ENCODE measurements around the gene ABCF1.
A peak's percentile ranks its signal among the peaks of the same experiment; 100 is the strongest.
"Not testable (repeated sequence)": the region's sequence is repeated elsewhere in the genome, so short reads cannot be mapped to it uniquely, and the experiment has no call there.

Gene ABCF1

GRCh38 chr6:30571075-30571761 lies at the start of gene ABCF1:
ABCF1 (plus strand) TSS chr6:30571442; CDS start chr6:30571488, 46 bp downstream.
- DNase-seq, result peak; percentile 58

- DNase-seq, result not testable (repeated sequence)
Measured at GRCh38 chr6:30521952-30522351, 49.3 kb upstream of the ABCF1 start.

GRCh38 chr6:30526444-30526843 lies 44.8 kb upstream of the ABCF1 start:
- not testable (repeated sequence) for DNase-seq

- DNase-seq, result not testable (repeated sequence)
Measured at GRCh38 chr6:30529349-30529875, 41.8 kb upstream of the ABCF1 start.

- DNase-seq, result no peak
Measured at GRCh38 chr6:30530014-30530413, 41.2 kb upstream of the ABCF1 start.

- DNase-seq, result no peak
Measured at GRCh38 chr6:30533460-30534294, 37.6 kb upstream of the ABCF1 start.

- no peak for DNase-seq
Measured at GRCh38 chr6:30537931-30538330, 33.3 kb upstream of the ABCF1 start.

- no peak for DNase-seq
Measured at GRCh38 chr6:30541515-30542403, 29.5 kb upstream of the ABCF1 start.

- no peak for DNase-seq
Measured at GRCh38 chr6:30542404-30542725, 28.9 kb upstream of the ABCF1 start.

GRCh38 chr6:30542915-30543314 lies 28.3 kb upstream of the ABCF1 start:
- DNase-seq, result no peak

- no peak for DNase-seq
Measured at GRCh38 chr6:30543821-30544220, 27.4 kb upstream of the ABCF1 start.

- no peak for DNase-seq
Measured at GRCh38 chr6:30544666-30545272, 26.5 kb upstream of the ABCF1 start.

- DNase-seq, result no peak
Measured at GRCh38 chr6:30547454-30547853, 23.8 kb upstream of the ABCF1 start.

GRCh38 chr6:30548375-30548774 lies 22.9 kb upstream of the ABCF1 start:
- no peak for DNase-seq

- no peak for DNase-seq
Measured at GRCh38 chr6:30554404-30554803, 16.8 kb upstream of the ABCF1 start.

GRCh38 chr6:30554962-30555815 lies 16.1 kb upstream of the ABCF1 start:
- DNase-seq, result no peak

GRCh38 chr6:30555816-30556065 lies 15.5 kb upstream of the ABCF1 start:
- no peak for DNase-seq

- peak; percentile 37 for DNase-seq
Measured at GRCh38 chr6:30556066-30556905, 15.0 kb upstream of the ABCF1 start, which contains the start of gene GNL1. GNL1 (minus strand) TSS chr6:30556489; CDS start chr6:30556203, 286 bp downstream.

- no peak for DNase-seq
Measured at GRCh38 chr6:30556906-30557682, 14.1 kb upstream of the ABCF1 start, which contains the start of gene PRR3. PRR3 (plus strand) TSS chr6:30557295; CDS start chr6:30557345, 50 bp downstream.

- DNase-seq, result no peak
Measured at GRCh38 chr6:30557683-30557981, 13.6 kb upstream of the ABCF1 start.
